CD8-positive, alpha-beta memory T cell (primary cell): ENCODE results near the gene DCLK1. TPM values are rescaled to one million over a fixed set of nuclear protein-coding genes. Genes with fewer than 3 reads are reported as not detected.

Experiments used
- CTCF ChIA-PET: fragments of 350-600 bp; sonication (Branson Sonifier 250); formaldehyde crosslinking; loops from one replicate; lab custom pipeline; 2021; ENCODE audit warnings: antibody characterized with exemption; lab: Charles Lee
- POLR2A ChIA-PET: fragments of 350-600 bp; sonication (Branson Sonifier 250); formaldehyde crosslinking; loops from one replicate; lab custom pipeline; 2021; ENCODE audit warnings: antibody characterized with exemption; lab: Charles Lee
- DNase-seq, 5 donors: peaks; one replicate each; pipeline versions ENCODE4 v3.0.0 to v3.0.0-alpha.2; 2020 to 2022; ENCODE audit warnings: mixed read lengths in 1 of 5
- H3K27ac ChIP-seq: one replicate; pipeline ENCODE4 v1.7.0; 2013; ENCODE audit warnings: low read depth, mild to moderate bottlenecking, low read length, moderate library complexity
- H3K27me3 ChIP-seq: 2 replicates; pipeline ENCODE4 v1.7.0; 2013; ENCODE audit warnings: low read length, mild to moderate bottlenecking; ENCODE audit not compliant: insufficient read depth, poor library complexity, severe bottlenecking
- H3K36me3 ChIP-seq: 2 replicates; pipeline ENCODE4 v1.7.0; 2013; ENCODE audit warnings: mild to moderate bottlenecking, low read length, moderate library complexity; ENCODE audit not compliant: insufficient read depth
- H3K4me1 ChIP-seq: 2 replicates; pipeline ENCODE4 v1.7.0; 2013; ENCODE audit warnings: mild to moderate bottlenecking, low read length, moderate library complexity; ENCODE audit not compliant: insufficient read depth
- H3K4me3 ChIP-seq: 2 replicates; pipeline ENCODE4 v1.7.0; 2013; ENCODE audit warnings: mild to moderate bottlenecking, low read length
- H3K9me3 ChIP-seq: 2 replicates; pipeline ENCODE4 v1.7.0; 2013; ENCODE audit warnings: mild to moderate bottlenecking, low read length
- H3K27ac Mint-ChIP-seq, 8 donors: one replicate each; pipeline ENCODE4 v1.8.0; 2020 to 2021; ENCODE audit warnings: mixed read lengths in 8 of 8, mild to moderate bottlenecking in 6 of 8, inconsistent platforms in 3 of 8, moderate library complexity in 3 of 8
- H3K27me3 Mint-ChIP-seq, 2 donors: one replicate each; pipeline ENCODE4 v1.8.0; 2020 to 2021; ENCODE audit warnings: mixed read lengths in 2 of 2, mild to moderate bottlenecking in 1 of 2, moderate library complexity in 1 of 2
- H3K36me3 Mint-ChIP-seq, 3 donors: one replicate each; pipeline ENCODE4 v1.8.0; 2020 to 2021; ENCODE audit warnings: mixed read lengths in 3 of 3, inconsistent platforms in 1 of 3, mild to moderate bottlenecking in 1 of 3
- H3K4me1 Mint-ChIP-seq, 3 donors: one replicate each; pipeline ENCODE4 v1.8.0; 2020 to 2021; ENCODE audit warnings: mixed read lengths in 3 of 3, inconsistent platforms in 1 of 3, mild to moderate bottlenecking in 1 of 3
- H3K4me3 Mint-ChIP-seq, 7 donors: one replicate each; pipeline ENCODE4 v1.8.0; 2020 to 2021; ENCODE audit warnings: mixed read lengths in 7 of 7, mild to moderate bottlenecking in 6 of 7, moderate library complexity in 4 of 7, inconsistent platforms in 2 of 7
- H3K9me3 Mint-ChIP-seq, 5 donors: one replicate each; pipeline ENCODE4 v1.8.0; 2020 to 2022; ENCODE audit warnings: mixed read lengths in 5 of 5, mild to moderate bottlenecking in 3 of 5, moderate library complexity in 2 of 5, inconsistent platforms in 1 of 5
- polyA plus RNA-seq: library from polyadenylated mRNA; unstranded; fragments of 300-500 nt; fragmentation: Illumina TruSeq; gene quantifications from one replicate; pipeline ENCODE4 v1.2.3, GENCODE V29; 2021
- total RNA-seq, 2 experiments: library from RNA; stranded (reverse); gene quantifications; one replicate each; pipeline ENCODE4 v1.2.3, GENCODE V29; 2021

Gene DCLK1
- total and polyA plus RNA-seq, 3 experiments from 2014 or later: not detected

DNA sequence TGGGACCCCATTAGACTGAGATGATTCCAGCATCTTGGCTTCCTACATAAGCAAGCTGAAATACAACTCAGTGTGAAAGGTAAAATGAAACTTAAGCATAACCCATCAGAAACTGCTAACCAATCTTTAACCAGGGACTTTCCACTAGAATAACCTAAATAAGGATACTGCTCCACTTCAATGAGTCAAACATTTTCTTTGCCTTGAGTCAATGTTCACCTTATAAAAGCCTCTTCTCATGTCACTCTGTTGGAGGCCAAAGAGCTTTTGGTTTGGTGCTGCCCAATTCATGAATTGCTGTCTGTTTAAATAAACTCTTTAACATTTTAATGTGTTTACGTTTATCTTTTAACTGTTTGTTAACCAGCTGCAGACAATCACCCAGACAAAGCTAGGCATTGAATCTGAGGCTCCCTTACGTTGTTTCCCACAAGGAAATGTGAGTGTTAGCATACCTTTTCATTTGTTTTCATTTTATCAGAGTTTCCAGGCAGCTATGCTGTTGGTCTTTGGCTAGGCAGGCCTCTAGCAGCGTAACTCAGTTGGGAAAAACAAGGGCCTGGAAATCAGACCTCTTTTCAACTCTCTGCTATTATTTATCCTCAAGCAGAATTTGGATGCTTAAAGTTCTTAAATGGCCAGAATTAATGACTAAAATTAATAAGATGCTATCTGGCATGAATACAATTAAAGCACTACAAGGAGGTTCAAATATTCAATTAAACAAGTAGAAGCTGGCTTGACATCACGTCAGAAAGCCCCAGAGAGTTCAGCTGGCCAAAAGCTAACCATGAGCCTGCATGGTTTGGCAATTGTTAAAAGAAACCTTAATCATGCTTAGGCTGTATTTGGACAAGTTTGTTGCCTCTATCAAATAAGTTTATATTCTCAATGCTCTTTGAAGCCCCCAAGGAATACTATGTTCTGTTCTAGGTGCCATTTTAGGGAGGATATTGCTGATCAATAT, 200.2 kb downstream of the DCLK1 start:
- no peak overlapping the region for H3K27ac ChIP-seq
- H3K4me1 ChIP-seq: no peaks in the 10 kb centered on the region
- CTCF ChIA-PET: no interaction called here
- no peaks in the 10 kb centered on the region for H3K9me3 ChIP-seq
- POLR2A ChIA-PET: no interaction called here
- DNase-seq: no peak
- Mint-ChIP-seq H3K4me3 (no peak overlapping the region), H3K9me3 (peaks cover 2 to 20% (median 4%) of the 10 kb centered on the region in 5 donors), H3K36me3 (peaks cover 0 to 2% (median 0%) of the 10 kb centered on the region in 3 donors), H3K4me1 (no peaks in the 10 kb centered on the region), H3K27me3 (no peaks in the 10 kb centered on the region), H3K27ac (no peak overlapping the region)
- no peak overlapping the region for H3K4me3 ChIP-seq
- H3K36me3 ChIP-seq: no peaks in the 10 kb centered on the region
- H3K27me3 ChIP-seq: no peaks in the 10 kb centered on the region

DNA sequence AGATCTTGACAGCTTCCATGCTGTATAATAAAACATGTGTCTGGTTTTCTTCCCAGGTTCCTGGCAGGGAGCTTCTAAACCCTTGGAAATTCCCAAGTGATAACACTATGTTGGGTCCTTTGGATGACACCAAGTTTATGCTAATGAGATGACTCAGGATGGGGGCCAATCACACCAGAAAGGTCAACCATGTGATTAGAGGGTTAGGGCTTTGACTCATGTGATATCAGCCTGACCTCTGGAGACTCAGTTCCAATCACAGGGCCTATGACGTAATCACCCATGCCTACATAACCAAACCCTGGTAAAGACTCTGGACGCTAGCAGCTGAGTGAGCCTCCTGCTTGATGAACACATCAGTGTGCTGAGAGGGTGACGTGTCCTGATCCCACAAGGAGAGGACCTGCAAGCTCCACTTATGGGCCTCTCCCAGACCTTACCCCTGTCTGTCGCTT, 203.6 kb downstream of the DCLK1 start:
- no peak overlapping the region for H3K4me3 Mint-ChIP-seq

DNA sequence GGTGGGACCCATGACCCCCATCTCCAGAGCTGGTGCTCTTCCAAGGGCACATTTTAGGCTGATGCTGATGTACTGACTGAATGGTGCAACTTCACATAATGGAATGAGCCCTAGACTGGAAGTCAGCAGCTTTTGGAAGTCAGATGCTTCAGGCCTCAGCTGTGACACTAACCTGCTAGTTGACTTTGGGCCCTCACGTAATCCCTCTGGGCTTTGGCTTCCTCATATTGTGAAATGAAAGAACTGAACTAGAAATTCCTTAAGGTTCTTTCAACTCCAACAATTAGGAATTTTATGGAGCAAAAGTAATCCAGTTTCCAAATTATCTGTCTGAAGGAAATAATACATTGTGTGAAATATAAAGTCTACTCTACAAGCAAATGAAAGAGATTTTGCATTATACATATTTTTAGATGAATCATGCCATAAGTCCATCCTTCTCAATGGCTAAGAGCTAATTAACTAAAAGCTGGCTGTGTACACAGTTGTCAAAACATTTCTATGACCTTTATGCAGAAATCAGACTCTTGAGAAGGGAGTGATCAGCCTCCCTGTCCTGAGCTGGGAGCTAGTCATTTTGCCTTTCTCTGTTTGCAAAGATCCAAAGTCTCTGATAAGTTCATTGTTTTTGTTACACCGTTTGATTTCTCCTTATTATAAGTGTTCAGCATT, 204.2 kb downstream of the DCLK1 start:
- Histone ChIP-seq H3K36me3 (no peaks in the 10 kb centered on the region), H3K27ac (no peak overlapping the region), H3K27me3 (no peaks in the 10 kb centered on the region), H3K9me3 (no peaks in the 10 kb centered on the region), H3K4me1 (no peaks in the 10 kb centered on the region), H3K4me3 (no peak overlapping the region)
- POLR2A ChIA-PET: no interaction called here
- no peaks in the 10 kb centered on the region for H3K36me3 Mint-ChIP-seq
- peaks cover 0 to 9% (median 0%) of the 10 kb centered on the region in 5 donors for H3K9me3 Mint-ChIP-seq
- H3K4me3 Mint-ChIP-seq: no peak overlapping the region
- H3K4me1 Mint-ChIP-seq: no peaks in the 10 kb centered on the region
- no peak for DNase-seq
- no peaks in the 10 kb centered on the region for H3K27me3 Mint-ChIP-seq
- H3K27ac Mint-ChIP-seq: no peak overlapping the region
- CTCF ChIA-PET: no interaction called here

More for the DNA sequence above, 203.6 kb downstream of the DCLK1 start:
- Mint-ChIP-seq H3K4me1 (no peaks in the 10 kb centered on the region), H3K27ac (no peak overlapping the region), H3K27me3 (no peaks in the 10 kb centered on the region), H3K36me3 (no peaks in the 10 kb centered on the region), H3K9me3 (peaks cover 0 to 9% (median 3%) of the 10 kb centered on the region in 5 donors)
- Histone ChIP-seq H3K9me3 (no peaks in the 10 kb centered on the region), H3K36me3 (no peaks in the 10 kb centered on the region), H3K27me3 (no peaks in the 10 kb centered on the region), H3K4me1 (no peaks in the 10 kb centered on the region), H3K4me3 (no peak overlapping the region), H3K27ac (no peak overlapping the region)
- ChIA-PET CTCF (no interaction called here), POLR2A (no interaction called here)
- no peak for DNase-seq

DNA sequence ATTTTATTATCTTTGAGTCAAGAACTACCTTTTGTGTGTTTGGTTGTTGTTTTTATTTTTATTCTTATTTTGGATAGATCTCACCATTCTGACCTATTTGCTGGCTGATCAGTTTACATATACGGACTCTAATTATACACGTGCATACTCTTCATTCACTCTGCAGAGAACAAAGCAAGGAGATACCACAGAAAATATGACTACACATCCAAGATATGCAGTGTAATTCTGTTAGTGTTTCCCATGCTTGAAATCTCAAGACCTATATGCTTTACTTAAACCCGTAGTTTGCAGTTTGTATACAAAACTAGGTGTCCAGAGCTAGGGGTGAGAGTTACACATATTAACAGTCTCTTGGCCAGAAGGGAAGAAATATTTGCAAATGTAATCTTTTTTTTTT, 205.5 kb downstream of the DCLK1 start:
- no peaks in the 10 kb centered on the region for H3K36me3 Mint-ChIP-seq
- POLR2A ChIA-PET: no interaction called here
- Histone ChIP-seq H3K27me3 (no peaks in the 10 kb centered on the region), H3K9me3 (no peaks in the 10 kb centered on the region), H3K4me1 (no peaks in the 10 kb centered on the region), H3K4me3 (no peak overlapping the region), H3K27ac (no peak overlapping the region), H3K36me3 (no peaks in the 10 kb centered on the region)
- H3K27me3 Mint-ChIP-seq: no peaks in the 10 kb centered on the region
- H3K4me1 Mint-ChIP-seq: no peaks in the 10 kb centered on the region
- no peak overlapping the region for H3K27ac Mint-ChIP-seq
- H3K4me3 Mint-ChIP-seq: no peak overlapping the region
- peaks cover 0 to 9% (median 5%) of the 10 kb centered on the region in 5 donors for H3K9me3 Mint-ChIP-seq
- CTCF ChIA-PET: no interaction called here
- no peak for DNase-seq

DNA sequence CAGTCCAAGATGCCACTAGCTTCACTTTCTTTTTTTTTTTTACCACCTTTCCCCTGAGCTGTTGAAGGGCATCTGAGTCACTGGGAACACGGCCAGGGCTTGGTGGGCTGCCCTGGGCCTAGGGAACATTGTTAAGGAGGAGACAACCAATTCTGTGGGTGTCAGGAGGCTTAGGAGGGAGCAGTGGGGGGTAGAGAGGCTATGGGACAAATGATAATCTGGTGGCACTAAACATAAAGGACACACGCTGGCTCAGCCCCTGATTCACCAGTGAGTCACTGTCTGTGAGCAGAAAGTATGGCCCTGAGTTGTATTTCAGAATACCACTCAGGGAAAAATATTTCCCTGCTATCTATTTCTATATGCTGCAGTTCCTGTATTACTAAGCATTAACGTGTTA, 207.8 kb downstream of the DCLK1 start:
- Mint-ChIP-seq H3K9me3 (peaks cover 3 to 11% (median 6%) of the 10 kb centered on the region in 5 donors), H3K4me1 (no peaks in the 10 kb centered on the region), H3K27me3 (no peaks in the 10 kb centered on the region), H3K4me3 (no peak overlapping the region), H3K27ac (no peak overlapping the region), H3K36me3 (no peaks in the 10 kb centered on the region)
- Histone ChIP-seq H3K4me3 (no peak overlapping the region), H3K36me3 (no peaks in the 10 kb centered on the region), H3K4me1 (no peaks in the 10 kb centered on the region), H3K9me3 (no peaks in the 10 kb centered on the region), H3K27ac (no peak overlapping the region), H3K27me3 (no peaks in the 10 kb centered on the region)
- CTCF ChIA-PET: no interaction called here
- DNase-seq: no peak
- POLR2A ChIA-PET: no interaction called here

DNA sequence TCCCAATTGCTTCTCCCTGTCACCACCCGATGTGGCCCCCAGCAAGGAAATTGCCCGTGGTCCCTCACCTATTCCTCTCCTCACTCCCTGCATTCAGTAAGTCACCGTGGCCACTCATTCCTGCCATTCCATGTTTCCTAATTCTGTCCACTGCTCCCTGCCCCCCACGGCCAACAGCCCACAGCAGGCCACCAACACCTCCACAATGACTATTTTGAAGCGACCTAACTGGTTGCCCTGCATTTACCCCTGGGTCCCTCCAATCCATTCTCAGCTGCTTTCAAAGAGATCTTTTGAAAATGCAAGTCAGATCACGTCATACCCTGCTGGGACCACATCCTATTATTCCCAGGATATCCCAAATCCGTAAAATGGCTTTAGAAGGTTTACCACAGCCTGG, 210.4 kb downstream of the DCLK1 start:
- no peaks in the 10 kb centered on the region for H3K27me3 ChIP-seq
- no peak overlapping the region for H3K27ac Mint-ChIP-seq
- no peaks in the 10 kb centered on the region for H3K36me3 ChIP-seq
- DNase-seq: no peak
- H3K4me3 ChIP-seq: no peak overlapping the region
- H3K4me3 Mint-ChIP-seq: no peak overlapping the region
- H3K4me1 Mint-ChIP-seq: no peaks in the 10 kb centered on the region
- no peaks in the 10 kb centered on the region for H3K4me1 ChIP-seq
- no peak overlapping the region for H3K27ac ChIP-seq
- H3K27me3 Mint-ChIP-seq: no peaks in the 10 kb centered on the region
- no peaks in the 10 kb centered on the region for H3K9me3 ChIP-seq
- ChIA-PET CTCF (no interaction called here), POLR2A (no interaction called here)
- H3K9me3 Mint-ChIP-seq: peaks cover 2 to 11% (median 5%) of the 10 kb centered on the region in 5 donors
- H3K36me3 Mint-ChIP-seq: no peaks in the 10 kb centered on the region

DNA sequence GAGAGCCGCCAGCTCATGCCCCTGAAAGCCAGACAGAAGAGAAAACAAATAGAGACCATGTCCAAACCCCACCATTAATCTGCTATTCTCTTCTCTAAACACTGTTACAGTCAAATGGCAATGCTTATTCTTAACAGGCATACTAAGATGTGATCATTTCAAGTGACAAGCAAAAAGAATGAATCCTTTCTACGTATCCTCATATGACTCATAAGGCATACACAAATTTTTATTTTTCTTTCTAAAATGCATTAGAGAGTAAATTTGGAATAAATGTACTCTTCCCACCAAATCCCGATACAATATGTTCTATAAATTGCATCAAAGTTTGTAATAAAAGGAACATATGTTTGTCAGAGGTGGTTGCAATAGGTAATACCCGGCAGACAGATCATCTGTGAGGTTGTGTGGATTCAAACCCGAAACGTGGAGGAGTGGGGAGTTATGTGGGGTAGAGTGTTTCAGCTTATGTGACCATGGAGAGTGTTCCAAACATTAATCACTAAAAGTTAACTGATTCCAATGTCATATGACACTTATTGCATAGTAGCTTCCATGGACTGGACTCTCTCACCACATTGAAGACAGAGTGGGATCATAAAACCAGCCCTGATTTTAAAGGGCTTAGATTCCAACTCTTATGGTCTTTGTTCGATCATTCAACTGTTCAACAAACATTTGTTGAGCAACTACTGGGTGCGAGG, 213.1 kb downstream of the DCLK1 start:
- Mint-ChIP-seq H3K4me3 (no peak overlapping the region), H3K4me1 (no peaks in the 10 kb centered on the region), H3K27ac (no peak overlapping the region), H3K9me3 (peaks cover 0 to 13% (median 5%) of the 10 kb centered on the region in 5 donors), H3K27me3 (no peaks in the 10 kb centered on the region), H3K36me3 (no peaks in the 10 kb centered on the region)
- no peaks in the 10 kb centered on the region for H3K9me3 ChIP-seq
- CTCF ChIA-PET: no interaction called here
- no peaks in the 10 kb centered on the region for H3K4me1 ChIP-seq
- no peak for DNase-seq
- H3K27ac ChIP-seq: no peak overlapping the region
- H3K36me3 ChIP-seq: no peaks in the 10 kb centered on the region
- H3K27me3 ChIP-seq: no peaks in the 10 kb centered on the region
- no peak overlapping the region for H3K4me3 ChIP-seq
- POLR2A ChIA-PET: no interaction called here
